Head of caudate nucleus (tissue), 42 donors: ENCODE data around the gene KCNK18.
"Not testable (repeated sequence)": the region's sequence is repeated elsewhere in the genome, so short reads cannot be mapped to it uniquely, and the experiment has no call there.

Experiments used
- DNase-seq, 42 donors: peaks; one replicate each; pipeline versions ENCODE4 v3.0.0 to v3.0.0-alpha.2; 2020 to 2021; ENCODE audit warnings: mixed read lengths in 7 of 42
- intact Hi-C: fragments of 100-400 bp; cut with DNase I; formaldehyde crosslinking; loops from one replicate; pipeline ENCODE4 v1.15.0; 2022

The KCNK18 gene

GRCh38 chr10:117214401-117214800 is 17.1 kb downstream of the KCNK18 start:
- intact Hi-C loops, result no loop called here
- DNase-seq, result no peak

GRCh38 chr10:117215079-117215478 is 17.8 kb downstream of the KCNK18 start:
- intact Hi-C loops, result loop anchor here (5.0 kb wide), 1 partner anchor 107 kb away; no protein-coding TSS in a partner anchor
- no peak for DNase-seq

DNA sequence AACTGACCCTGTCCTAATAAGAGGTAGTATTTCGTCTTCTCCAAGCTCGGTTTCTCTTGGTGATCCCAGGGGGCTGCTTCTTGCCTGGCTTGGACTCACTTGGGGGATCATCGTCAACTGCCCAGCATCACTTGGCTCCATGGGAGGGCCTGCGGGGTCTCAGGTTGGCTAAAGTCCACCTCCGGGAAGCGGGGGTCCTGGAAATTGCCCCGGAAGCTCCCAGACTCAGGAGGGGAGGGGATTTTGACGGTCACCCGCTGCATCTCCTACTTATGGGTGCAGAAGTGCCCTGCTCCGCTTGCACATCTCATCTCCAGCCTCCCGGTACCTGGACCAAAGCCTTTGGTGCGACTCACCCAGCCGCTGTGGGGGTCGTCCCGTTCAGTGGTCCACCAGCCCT is 18.7 kb downstream of the KCNK18 start:
- intact Hi-C loops, result loop anchor here (5.0 kb wide), 1 partner anchor 106 kb away; no protein-coding TSS in a partner anchor
- no peak for DNase-seq

- intact Hi-C loops, result loop anchor here (5.0 kb wide), 1 partner anchor 106 kb away; no protein-coding TSS in a partner anchor
- peak; percentile 9 to 89 (median 74) for DNase-seq
Observed at GRCh38 chr10:117216611-117217195, 19.4 kb downstream of the KCNK18 start.

DNA sequence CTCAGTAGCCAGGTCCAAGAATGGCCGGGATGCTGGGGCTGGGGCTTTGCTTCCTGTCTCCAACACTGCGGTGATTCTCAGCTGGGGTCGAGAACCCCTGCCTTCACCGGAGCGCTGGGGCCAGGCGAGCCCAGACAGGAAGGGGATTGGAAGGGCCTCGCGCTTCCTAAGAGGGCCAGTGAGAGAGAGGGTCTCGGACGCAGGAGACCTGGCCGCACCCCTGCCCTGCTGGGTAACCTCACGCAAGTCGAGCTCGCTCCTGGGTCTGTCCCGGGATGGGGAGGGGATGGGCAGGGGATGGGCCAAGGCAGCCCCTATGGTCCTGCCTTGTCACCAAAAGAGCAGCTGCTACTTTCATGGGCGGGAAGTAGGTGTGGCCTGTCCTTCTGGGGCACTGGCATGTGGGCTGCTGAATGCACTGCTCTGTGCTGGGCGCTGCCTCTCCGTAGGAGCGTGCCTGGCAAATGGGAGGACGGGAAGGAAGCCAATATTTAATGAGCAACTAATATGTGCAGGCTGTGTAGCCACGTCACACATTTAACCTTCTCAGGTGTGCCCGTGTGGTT is 20.0 kb downstream of the KCNK18 start:
- DNase-seq, result peak in 1 of 42 donors; percentile 14
- intact Hi-C loops, result loop anchor here (5.0 kb wide), 1 partner anchor 105 kb away; no protein-coding TSS in a partner anchor

- no peak for DNase-seq
- intact Hi-C loops, result loop anchor here (5.0 kb wide), 1 partner anchor 104 kb away; no protein-coding TSS in a partner anchor
Observed at GRCh38 chr10:117218654-117219053, 21.4 kb downstream of the KCNK18 start.

DNA sequence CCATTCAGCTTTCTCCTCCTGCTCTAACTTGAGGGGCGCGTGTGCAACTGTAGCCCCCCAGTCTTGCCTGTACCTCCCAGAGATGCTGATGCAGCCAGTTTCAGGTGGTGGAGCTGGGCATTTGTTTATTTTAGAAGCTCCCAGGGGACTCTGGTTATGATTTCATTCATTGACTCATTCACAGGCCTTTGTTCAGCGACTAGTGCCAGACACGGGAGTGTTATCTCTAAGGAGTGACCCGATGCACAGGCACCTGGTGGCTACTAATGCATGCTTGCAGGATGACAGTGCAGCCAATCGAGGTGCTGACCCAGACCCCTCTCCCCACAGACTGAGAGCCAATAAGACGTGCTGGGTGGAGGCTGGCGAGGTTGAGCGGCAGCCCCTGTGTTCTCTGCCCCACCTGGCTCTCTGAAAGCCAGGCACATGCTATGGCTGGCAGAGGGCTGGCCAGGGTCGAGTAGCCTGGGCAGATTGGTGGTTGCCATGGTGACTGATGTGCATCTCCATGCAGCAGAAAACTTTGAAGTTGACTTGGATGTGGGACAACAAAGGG is 23.9 kb downstream of the KCNK18 start:
- DNase-seq, result no peak
- intact Hi-C loops, result no loop called here

DNA sequence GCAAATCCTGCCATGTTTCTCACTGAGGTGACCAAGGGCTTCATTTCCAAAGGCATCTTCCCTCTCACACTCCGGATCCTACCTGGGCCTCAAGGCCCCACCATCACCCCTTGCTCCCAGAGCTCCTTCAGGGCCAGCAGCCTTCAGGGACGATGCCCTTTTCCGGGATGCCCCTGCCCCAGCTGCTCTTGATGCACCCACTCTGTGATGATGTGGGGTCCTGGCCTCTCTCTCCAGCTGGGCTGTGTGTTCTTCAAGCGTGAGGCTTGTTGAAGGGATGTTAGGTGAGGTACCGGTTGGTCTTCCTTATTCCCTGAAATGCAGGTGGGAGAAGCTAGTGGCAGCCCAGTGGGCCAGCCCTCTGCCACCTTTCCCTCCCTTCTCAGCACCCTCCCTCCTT is 25.3 kb downstream of the KCNK18 start:
- intact Hi-C loops, result no loop called here
- DNase-seq, result no peak

DNA sequence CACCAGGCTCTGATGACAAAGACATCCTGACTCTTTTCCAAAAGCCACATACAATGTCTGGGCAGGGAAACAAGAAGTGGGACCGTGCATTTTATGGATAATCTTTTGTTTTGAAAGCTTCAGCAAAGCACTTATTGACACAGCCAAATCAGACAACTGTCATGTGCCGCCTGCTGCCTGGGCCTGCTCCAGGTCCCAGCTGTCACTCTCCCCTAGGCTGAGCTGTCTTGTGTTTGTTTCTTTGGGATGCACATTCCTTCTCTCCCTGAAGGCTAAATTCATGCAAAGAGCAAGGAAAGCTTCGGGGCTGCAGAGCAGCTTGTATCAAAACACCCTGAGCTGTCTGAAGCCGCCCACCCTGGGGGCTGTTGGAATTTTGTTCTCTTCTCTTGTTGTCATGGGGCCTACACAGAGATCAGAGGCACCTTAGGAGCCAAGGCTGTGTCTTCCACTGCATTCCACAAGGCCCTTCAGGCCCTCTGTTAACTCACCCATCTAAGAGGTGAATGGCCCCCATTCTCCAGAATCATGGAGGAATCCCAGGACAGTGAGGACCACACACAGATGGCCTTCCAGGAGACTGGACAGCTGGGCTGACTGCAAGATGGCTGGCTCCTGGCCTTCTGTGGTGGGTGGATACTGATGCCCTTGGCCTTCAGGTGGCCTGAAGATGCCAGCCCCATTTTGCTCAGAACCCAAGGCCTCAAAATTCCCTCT is 25.8 kb downstream of the KCNK18 start:
- DNase-seq, result peak in 12 of 42 donors; percentile 9 to 55 (median 30)
- intact Hi-C loops, result no loop called here

DNA sequence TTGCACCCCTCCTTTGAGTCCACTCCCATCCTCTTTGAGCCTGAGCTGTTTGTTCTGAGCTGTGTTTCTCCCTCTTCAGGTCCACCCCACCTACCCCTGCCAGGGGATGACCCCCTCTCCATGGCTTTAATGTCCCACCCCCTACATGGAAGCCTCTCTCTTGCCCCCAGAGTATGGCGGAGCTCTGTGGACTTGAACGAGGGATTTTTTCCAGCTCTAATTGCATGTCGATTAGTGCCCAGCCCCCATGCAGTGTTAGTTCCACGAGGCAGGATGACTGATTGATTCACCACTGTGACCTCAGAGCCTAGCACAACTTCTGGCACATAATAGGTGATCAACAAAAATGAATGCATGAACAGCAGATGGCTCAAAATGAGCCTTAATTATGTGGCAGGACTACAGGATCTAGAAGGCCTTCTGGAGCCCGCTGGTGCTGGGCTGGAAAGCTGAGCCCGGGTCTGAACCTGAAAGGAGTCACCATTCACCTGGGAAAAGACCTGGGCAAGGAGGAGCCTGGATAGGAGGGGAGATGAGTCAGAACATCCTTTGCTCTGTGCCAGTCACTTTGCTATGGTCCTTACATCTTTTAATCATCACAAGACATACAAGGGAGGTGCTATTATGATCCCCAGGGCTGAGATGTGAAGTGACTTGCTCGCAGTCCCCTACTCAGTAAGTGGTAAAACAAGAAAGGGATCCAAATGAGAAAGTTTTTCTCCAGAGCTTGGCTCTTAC is 26.6 kb downstream of the KCNK18 start:
- intact Hi-C loops, result no loop called here
- no peak for DNase-seq

DNA sequence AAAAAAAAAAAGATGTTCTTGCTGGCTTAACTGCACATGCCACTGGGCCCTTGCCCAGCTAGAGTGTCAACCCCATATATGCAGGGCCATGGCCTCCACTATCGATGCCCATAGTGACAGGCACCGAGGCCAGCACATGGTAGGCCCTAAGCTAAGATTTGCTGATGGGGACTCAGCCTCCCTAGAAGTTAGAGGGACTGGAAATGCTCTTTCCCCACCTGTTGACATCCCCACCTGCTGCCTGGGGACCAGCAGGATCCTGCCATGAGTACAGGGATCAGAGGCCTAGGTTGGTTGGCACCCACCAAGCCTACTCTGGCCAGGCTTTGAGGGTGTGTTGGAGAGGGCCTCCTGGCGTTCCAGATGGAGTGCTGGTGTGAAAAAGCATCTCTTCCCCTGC is 27.6 kb downstream of the KCNK18 start:
- intact Hi-C loops, result no loop called here

GRCh38 chr10:117226813-117227451 is 29.6 kb downstream of the KCNK18 start:
- peak in 7 of 42 donors; percentile 6 to 49 (median 15) for DNase-seq
- intact Hi-C loops, result no loop called here

More for the DNA sequence above, 27.6 kb downstream of the KCNK18 start:
- DNase-seq, result no peak

- no peak for DNase-seq
- intact Hi-C loops, result no loop called here
Observed at GRCh38 chr10:117228210-117228609, 30.9 kb downstream of the KCNK18 start.

- intact Hi-C loops, DNase-seq: not testable (repeated sequence)
Observed at GRCh38 chr10:117230107-117230506, 32.8 kb downstream of the KCNK18 start.

DNA sequence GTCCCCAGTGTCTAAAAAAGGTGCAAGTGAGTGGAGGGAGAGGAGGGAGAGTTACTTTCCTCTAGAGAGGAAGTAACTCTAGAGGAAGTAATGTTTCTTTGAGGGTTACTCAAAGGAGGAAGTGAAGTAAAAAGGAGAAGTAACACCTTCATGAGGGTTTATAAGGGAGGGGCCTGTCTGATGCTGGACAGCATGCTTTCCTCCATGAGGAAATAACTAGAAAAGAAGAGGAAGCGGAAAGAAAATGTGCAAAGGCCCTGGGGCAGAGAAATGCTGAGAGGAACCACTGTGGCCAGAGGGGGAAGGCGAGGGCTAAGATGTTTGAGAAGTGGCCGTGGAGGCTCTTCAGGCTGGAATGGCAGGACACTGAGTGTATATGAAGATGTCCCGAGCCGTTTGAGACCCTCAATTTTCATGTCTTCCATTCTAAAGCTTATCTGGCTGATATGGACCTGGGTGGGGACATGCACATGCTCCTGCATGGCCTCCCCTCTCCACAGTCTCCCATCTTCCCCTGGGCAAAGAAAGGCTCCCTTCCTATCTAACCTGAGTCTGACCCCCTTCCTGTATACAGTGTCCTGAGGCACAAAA is 40.2 kb downstream of the KCNK18 start:
- intact Hi-C loops, result no loop called here
- DNase-seq, result no peak

GRCh38 chr10:117239051-117239450 is 41.8 kb downstream of the KCNK18 start:
- DNase-seq, result no peak
- intact Hi-C loops, result no loop called here

GRCh38 chr10:117239721-117240620 is 42.7 kb downstream of the KCNK18 start:
- intact Hi-C loops, result no loop called here
- no peak for DNase-seq
